IPS-NIHi7 (cell line): ENCODE measurements around the gene GATA5.
A peak's percentile ranks its signal among the peaks of the same experiment; 100 is the strongest.

Experiments used
- DNase-seq: peaks from one replicate; pipeline ENCODE4 v3.0.0; 2012; ENCODE audit warnings: mixed read lengths; ENCODE audit errors: extremely low spot score

The GATA5 gene

DNA sequence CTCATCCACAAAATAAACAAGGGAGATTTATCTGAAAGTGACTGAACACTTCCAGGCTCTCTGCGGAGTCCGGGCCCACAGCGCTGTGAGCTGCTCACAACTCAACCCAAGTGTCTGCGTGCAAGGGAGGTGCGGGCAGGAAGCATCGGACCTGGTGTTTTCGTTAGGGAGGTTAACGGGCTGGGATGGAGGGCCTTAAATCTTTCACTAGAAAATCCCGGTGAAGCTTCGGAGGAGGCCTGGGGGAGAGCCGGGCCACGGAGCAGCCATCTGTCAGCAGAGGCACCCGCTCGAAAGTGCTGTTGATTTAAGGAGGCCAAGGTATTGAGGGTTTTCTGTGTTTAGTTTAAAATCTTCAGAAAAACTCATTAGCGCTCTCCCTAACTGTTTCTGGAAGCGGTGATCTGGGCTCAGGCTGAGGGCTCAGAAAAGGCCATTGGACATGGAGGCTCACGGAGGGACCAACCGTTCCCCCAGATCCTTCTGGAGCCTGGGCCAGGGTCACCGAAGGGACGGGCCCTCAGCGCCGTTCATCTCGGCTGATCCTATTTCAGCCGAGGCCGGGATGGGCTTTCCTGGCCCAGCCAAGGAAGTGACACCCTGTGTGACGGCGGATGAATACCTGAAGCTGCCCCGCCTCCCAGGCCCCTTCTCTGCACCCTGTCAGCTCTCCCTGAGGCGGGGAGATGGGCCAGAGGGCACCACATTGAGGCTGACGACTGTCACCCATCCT is 20.7 kb downstream of the GATA5 start:
- peak; percentile 58 for DNase-seq

DNA sequence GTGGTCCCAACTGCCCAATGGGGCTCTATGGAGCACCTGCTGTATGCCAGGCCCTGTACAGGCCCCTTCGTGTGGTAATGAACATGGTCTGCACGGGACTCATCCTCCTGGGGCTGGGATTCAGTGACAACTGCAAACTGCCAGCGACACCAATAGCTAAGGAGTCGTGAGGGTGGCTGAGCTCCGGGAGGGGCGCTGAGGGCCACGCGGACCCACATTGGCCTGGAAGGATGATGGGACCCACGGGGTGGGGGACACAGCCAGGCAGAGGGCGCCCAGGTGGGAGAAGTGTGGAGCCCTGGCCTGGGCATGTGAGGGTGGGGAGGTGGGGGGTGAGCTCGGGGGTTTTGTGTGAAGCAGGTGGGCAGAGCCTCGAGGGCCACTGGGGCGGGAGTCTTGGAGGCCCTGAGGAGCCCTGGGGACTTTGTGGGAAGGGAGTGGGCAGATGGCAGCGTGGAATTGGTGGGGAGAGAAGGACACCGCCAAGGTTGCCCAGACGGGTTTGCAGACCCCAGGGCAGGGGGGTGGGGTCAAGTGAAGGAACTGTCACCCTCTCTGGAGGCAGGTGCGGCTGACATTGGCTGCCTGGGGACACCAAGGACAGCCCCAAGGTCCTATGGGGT is 22.5 kb downstream of the GATA5 start:
- no peak for DNase-seq

DNA sequence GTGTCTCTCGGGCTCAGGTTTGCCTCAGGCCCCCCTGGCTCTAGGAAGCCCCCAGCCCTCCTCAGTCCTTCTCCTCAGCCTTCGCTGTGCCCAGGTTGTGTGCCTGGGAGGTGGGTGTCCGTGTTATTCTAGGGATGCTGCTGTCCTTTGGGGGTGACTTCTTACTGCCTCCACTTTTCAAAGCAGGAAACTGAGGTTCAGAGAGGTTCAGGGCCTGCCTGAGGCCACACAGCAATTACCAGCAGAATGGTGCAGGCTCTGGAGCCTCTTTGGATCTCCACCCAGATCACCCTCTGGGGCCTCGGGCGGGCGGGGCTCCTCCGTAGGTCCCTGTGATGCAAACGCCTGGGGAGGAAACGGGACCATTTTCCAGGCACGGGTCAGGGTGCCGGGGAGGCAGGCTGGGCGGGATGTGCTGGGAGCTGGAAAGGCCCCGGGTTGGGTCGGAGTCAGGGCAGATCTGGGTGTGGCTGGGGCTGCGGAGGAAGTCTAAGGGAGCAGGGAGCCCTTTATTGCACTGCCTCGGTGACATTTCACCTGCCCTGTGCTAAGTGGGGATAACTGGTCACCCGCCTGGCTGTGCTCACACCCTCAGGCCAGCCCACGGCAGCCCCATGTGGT is 23.2 kb downstream of the GATA5 start:
- no peak for DNase-seq

DNA sequence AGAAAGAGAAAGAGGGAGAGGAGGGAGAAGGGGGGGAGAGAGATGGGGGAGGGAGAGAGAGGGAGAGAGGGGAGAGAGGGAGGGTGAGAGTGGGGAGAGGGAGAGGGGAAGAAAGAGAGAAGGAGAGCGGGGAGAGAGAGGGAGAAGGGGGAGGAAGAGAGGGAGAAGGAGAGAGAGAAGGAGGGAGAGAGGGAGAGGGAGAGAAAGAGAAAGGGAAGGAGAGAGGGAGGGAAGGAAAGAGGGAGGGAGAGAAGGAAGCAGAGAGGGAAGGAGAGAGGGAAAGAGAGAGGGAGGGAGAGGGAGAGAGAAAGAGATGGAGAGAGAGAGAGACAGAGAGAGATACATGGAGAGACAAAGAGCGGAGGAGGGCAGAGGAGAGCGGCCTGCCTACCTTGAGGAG is 23.8 kb downstream of the GATA5 start:
- DNase-seq: no peak

DNA sequence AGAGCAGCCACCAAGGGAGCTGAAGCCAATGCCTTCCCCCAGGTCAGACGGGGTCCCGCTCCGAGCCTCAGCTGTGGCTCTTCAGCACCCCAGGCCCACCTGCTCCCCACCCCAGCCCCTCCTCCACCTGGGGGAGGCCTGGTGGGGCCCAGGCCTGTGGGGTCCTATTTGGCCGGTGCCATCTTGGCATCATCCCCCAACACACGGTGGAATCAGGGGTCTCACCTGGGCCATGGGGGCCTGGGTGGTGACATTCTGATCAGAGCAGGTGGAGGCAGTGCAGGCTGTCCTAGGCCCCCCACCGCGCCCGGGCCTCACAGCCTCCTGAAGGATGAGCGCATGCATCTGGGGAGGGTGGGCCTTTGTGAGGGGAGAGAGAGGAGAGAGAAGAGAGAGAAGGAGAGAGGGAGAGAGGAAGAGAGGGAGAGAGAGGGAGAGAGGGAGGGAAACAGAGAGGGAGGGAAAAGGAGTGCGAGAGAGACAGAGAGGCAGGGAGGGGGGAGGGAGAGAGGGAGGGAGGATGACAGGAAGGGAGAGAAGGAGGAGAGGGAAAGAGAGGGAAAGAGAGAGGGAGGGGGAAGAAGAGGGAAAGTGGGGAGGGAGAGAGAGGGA is 24.5 kb downstream of the GATA5 start:
- no peak for DNase-seq

DNA sequence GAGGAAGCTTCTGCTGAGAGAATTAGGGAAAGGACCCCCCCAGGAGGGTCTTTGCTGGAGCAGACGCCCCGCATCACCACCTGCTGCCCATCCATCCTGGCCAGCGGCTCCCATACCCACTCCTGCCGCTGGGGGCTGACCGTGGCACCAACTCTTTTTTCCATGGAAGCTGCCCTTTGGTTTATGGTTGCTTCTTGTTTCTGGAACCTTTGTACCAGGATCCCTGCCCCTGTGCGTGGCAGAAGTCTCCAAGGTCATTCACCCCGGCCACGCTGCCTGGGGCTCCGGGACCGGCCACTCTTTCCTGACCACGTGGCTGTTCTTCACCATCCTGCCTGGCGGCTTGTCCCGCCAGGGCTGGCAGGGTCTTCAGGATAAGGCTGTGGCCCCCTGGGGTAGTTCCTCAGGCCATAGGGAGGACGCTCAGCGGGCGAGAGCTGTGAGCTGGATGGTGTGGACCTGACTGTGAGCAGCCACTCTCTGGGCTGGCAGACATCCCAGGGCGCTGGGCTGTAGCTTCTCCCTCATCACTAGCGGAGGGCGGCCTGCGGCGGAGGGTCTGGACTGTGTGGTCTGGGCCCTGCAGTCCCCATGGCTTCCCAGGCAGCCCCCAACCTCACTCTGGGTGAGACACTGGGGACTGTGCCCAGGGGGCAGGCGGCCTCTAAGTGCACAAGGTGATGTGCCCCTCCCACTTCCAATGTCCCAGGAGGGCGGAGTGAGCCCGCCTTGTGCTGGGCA is 25.7 kb downstream of the GATA5 start:
- no peak for DNase-seq

DNA sequence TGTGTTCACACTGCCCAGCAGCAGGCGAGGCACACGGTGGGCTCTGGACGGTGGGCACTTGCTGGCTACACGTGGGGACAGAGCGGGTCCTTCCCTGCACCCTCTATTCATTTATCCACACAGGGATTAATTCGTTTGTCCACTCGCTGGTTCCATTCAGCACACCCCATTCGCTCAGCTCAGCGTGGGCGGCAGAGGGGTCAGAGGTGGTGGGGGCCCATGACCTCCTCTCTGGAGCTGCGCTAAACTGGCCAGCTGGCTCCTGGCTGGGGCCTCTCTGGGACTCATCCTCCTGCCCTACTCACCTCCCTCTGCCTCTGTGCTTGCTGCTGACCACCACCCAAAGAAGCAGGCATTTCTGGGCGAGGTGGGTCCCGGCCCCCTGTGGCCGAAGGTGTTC is 27.0 kb downstream of the GATA5 start:
- DNase-seq: no peak

DNA sequence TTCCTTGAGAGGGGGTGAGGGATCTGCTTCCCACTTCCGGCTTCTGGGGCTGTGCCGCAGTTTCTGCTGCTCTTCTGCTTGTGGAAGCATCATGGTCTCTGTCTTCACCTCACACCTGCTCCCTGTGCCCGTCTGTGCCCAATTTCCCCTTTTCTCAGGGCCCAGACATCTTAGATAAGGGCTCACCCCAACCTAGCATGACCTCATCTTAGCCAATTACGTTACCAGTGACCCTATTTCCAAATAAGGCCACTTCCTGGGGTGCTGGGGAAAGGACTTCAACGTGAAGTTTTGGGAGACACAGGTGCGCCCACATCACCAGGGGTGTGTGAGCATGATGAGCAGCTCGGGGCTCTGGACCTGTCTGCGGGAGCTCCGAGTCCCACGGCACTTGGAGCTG is 27.8 kb downstream of the GATA5 start:
- no peak for DNase-seq

DNA sequence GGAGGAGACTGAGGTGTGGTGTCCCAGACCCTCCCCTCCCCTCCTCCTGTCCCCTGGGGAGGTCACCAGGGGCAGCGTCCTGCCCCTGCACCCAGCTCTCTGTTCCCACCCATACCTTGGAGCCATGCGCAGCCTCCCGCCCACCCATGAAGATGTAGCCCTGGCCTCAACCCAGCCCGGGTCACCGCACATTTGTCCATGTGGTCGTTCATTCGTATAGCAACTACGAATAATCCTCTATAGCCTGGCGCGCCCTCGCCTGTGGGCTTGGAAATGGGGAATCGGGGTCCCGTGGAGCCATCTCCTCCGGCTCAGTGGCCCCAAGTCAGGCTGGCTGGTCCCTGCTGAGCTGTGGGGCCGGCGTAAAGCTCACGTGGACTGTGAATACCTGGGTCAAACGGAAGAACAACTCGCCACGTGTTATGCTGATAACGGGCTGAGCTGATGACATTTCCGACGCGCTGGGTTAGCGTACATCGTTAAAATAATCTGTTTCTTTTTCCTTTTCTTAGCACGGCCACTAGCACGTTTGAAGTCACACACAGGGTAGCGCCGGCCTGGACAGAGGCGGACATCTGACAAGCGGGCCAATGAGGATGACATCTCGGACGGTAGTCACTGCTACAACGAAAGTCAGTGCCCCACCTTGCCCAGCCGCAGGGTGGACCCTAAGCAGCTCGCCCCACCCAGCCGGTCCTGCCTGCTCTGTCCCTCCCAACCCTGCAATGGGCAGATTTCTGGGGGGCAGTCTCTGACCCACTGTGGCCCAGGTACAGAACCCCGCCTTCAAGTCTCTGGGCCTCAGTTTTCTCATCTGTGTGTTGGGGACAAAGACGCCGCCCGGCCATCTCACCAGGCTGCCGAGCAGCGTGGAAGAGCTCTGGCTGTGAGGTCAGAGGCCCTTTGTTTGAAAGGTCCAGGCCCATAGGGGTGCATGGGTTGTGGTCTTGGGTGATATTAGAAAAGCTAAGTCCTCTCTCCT is 28.6 kb downstream of the GATA5 start:
- no peak for DNase-seq

DNA sequence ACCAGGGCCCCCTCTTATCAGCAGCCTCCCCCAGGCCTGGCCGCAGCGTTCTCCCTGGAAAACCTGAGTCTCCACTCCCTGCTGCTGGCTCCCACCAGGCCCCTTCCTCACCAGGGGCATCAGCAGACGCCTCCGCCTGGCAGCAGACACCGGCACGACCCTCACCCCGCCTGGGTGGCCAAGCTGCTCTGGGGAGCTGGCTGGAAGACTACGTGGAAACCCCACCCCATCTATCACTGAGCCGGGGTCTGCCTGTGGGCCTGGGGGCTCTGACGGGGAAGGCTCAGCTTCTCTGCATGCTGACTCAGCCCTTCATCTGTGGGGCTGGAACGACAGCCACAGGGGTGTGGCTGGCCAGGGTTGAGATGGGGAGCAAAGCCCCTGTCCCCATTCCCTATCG is 29.3 kb downstream of the GATA5 start:
- no peak for DNase-seq

DNA sequence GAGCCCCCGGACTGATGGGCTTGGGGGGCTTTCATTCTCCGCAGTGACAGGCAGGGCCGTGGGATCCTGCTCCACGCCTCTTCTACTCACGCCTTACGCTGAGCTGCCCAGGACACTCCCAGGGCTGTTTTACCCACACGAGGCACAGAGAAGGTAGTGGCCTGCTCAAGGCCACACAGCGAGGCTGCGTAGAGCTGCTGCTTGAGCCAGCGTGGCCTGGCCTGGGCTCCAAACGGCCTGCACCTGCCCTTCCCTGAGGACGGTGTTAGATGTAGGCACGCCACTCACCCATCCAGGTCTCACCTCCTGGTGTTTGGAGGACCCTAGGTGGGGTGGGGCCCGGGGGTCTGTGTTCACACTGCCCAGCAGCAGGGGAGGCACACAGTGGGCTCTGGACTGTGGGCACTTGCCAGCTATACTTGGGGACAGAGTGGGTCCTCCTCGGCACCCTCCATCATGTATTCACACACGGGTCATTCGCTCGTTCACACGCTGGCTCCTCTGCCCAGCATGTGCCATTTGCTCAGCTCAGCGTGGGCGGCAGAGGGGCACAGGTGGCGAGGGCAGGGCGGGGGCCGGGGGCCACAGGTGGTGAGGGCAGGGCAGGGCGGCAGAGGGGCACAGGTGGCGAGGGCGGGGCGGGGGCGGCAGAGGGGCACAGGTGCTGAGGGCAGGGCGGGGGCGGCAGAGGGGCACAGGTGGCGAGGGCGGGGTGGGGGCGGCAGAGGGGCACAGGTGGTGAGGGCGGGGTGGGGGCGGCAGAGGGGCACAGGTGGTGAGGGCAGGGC is 30.0 kb downstream of the GATA5 start:
- no peak for DNase-seq

DNA sequence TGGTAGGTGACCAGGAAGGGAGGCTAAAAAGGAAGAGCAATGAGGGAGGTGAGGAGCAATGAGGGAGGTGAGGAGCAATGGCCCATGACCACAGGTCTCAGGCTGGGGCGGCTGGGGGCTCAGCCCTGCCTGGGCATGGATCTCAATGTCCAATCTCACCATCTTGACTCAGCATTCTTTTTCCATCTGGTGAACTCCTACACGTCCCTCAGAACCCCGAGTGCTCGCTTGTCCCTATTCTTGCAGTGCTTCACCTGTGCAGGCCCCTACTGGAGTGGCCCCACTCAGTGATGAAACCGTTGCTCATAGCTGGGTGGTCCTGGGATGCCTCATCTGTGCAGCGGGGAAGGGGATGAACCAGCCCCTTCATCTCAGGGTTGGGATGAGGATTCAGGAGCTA is 31.5 kb downstream of the GATA5 start:
- DNase-seq: no peak

DNA sequence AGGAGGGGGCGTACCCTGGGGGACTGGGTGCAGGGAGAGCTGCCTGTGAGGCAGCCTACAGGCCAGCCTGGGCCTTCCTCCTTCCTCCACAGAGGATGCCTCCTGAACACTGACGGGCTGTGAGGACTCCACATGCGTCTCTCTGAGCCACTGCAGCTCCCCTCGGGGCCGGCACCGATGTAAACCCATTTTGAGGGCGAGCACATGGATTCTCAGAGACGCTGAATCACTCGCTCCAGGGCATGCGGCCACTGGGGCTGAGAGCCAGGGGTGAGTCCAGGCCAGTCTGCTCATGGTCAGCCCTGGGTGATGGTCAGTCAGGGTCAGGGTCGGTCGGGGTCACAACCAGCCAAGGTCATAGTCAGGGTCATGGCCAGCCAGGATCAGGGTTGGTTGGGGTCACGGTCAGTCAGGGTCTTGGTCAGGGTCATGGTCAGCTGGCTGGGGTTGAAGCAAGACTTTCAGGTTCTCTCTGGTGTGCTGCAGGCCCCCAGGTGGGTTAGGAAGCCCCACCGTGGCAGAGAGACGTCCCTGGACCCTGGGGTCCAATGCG is 33.7 kb downstream of the GATA5 start:
- no peak for DNase-seq

DNA sequence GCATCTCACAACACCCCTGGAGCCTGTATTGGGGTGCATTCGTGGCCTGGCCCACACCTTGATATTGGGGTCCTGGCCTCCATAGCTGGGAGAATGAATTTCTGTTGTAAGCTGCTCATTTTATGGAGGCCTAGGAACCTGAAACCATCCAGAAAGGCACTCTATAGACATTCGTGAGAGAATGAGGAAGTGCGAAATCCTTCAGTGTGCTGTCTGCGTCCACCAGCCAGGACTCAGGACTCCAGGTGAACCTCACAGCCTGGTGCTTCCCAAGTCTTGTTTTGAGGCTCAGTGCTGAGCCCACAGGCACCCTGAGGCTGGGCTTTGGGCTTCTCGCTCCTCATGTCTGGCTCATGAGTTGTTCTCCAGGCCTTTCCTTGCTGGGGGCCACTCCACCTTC is 36.6 kb downstream of the GATA5 start:
- DNase-seq: no peak

DNA sequence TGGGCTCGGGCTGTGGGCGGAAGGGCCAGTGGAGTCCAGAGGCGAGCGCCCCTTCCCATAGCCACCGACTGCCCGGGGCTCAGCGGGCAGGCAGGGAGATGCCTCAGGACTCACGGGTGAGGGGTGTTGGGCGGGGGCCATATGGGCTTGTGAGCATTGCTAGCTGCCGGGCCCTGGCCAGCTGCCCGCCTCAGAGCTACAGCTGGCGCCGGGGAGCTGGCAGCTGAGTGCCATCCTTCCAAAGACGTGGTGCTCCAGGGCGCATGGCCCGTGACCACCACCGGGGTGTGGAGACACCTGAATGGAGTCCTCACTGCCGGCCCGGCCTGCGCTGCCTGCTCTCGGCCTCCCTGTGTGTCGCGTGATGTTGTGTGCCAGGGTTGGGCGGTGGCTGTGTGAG is 37.9 kb downstream of the GATA5 start:
- no peak for DNase-seq

DNA sequence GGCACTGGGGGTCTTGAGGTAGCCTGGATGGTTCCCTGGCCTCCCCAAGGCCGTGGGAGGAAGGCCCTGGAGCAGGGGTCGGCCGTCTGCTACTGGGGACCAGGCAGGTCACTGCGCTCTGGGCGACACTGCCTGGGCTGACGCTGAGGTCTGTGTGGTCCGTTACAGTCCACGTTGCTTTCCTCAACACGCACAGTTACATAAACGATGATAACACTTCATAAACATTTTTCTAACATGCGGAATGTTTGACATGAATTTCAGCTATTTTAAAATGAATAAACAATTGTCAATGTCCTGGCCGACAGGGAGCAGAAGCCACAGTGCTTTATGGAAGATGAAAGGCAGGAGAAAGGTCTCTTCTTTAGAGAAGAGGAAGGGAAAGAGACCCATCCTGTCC is 38.3 kb downstream of the GATA5 start:
- no peak for DNase-seq

DNA sequence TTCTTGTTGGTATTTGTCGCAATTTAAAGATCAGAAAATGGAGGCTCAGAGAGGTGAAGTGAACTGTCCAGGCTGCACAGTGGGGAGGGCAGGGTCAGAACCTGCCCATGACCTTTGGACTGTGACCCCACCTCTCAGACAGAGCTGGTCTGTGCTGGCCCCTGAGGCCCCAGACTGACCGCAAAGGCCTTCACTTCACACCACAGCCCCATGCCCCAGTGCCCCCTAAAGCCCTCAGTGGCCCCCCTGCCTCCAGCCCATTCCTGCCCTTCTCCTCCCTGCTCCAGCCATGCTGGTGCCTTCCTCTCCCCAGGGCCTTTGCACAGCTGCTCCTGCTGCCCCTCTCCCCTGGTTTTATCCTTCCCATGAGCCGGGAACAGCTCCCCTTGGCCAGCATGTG is 39.1 kb downstream of the GATA5 start:
- DNase-seq: no peak

DNA sequence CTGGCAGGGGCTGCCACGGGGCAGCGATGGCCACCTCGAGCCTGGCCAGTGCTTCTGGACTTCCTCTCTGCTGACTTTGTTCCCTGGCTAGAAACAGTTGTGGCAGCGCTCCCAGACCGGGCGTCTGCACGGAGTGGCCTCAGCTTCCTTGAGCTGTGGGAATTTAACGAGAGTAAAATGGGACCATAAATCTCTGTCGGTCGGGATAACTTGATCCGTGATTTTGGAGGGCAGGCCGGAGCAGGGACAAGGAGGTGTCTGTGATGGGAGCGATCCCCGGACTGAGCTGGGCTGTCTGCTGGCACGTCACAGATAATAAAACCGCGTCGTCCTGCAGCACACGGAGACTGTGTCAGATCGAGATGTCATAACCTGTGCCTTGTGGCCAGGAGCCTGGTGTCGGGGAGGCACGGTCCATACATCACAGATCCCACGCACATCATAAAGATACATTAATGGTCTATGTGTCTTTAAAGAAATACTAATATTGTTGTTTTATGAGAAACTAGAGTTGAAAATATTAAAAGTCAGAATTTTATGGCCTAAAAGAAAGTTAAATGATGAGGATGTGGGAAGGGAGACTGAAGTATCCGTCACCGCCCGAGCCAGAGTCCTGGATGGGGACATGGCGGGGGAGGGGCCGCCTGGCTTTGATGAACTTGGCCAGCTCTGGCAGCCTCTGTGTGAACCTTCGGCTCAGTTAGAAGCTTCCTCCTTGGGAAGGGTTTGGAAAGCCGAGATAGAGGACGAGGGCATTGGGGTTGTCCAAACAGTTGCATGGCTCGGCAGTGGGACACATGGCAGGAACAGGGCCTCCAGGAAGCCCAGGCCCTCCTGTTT is 41.9 kb downstream of the GATA5 start:
- DNase-seq: no peak

DNA sequence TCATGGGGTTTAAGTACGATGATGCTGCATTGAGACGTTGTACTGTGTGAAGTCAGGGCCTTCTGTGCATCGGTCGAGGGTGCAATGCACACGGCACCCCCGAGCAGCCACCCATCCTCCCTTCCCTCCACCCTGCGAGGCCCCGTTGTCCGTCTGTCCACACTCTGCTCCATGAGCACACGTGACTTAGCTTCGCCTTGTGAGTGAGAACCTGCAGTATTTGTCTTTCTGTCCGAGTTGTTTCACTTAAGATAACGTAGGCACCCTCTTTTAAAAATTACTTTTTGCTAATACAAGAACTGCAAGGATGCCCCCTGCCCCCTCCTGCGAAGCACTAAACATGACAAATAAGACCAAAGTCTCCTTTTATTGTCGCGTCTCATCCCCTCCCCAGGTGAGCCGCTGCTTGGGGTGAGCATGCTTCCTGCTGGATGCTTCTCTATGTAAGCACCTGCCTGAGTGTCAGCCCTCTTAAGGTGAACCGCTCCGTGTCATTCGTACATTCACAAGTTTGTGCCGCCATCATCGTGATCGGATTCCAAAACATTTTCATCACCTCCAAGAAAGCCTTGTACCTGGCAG is 44.8 kb downstream of the GATA5 start:
- DNase-seq: no peak
